Lung microvascular endothelial cell (primary cell): ENCODE results near the gene CD47. TPM values are rescaled to one million over a fixed set of nuclear protein-coding genes. Genes with fewer than 3 reads are reported as not detected.

Source experiments
- DNase-seq, 2 donors: peaks; one replicate each; pipeline versions ENCODE4 v3.0.0 to v3.0.0-alpha.2; 2010; ENCODE audit warnings: low read depth in 2 of 2
- total RNA-seq: library from RNA; depleted of rRNA; stranded (reverse); fragments of >200 nt; gene quantifications from 2 replicates; pipeline ENCODE4 v1.2.1, GENCODE V29; 2014

CD47 gene
- total RNA-seq, 1 donor from 2014 or later, result 53.6 TPM

DNA sequence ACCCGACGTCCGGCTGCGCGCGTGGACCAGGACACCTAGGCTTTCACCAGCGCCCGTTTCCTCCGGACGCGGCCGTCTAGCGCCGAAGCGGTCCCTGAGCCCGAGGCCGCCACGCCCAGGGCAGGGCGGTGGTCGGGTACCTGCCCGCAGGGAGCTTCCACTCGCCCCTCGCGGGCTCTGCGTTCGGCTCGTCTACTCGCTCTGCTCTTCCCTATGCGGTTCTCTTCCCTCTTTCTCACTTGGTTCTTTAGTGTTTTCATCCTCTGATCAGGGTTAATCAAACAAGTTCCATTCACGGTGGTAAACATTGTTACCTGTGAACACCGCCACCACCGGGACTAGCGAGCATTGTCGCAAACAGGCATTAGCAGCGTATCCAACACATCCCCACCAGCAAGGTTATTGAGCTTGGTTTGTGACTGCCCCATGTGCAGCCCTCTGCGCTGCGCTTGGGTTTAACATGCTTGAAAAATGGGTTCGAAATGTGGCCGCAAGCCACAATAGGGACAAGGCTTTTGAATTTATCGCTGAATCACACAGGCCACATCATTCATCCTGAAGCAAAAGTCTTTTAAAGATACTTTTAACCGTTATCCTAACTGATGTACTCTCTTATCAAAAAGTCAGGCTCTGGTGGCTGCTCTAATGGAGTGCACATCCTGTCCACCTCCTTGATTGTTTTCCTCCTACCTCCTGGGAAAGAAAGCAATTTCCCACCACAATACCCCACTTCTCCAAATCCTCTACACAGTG lies 843 bp upstream of the CD47 start:
- DNase-seq, result no peak

DNA sequence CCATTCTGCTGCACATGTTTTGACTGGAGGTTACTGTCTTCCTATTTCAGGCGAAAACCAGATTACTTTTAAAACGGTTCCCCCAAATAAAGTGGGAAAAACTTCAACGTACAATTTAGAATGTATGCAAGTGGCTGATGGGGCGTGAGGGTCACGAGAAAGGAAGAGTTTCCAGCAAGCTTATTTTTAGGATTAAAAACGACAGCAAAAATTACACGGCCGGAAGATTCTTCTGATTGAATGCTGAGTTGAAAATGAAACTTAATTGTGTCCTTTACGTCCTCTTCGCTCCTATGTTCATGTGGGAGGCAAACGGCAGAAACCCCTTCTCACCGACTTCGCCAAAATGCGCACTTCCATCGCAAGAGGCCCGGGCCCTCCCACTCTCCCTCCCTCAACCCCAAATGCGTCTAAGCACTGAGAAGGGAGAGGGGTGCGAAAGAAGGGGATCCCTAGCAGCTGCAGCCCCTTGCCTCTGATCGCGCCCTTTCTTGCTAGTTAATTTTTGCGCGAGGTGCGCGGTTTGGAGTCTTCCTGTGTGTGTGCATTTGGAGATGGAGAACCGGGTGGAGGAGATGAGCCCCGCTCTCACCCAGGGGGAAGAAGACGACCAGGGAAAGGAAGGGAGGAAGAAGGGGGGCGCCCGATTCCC lies 656 bp downstream of the CD47 start:
- DNase-seq, result peak; percentile 48 to 57

DNA sequence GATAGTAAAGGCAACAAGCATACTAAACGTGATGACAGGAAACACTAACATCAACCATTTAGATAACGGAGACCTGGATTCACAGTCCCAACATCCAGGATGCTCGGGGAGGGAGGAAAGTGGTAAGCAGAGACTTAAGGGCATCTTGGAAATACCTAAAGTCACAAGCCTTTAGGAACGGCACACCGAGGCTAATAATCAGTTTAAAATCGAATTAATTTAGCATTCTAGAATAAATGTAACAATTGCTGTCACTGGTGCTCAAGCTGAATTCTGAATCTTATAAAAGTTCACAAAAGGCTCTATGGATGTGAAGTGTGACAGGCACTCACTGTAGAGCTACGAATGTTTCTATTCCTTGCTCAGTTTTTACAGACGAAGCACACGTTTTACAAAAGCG lies 1.3 kb downstream of the CD47 start:
- peak in 1 of 2 donors; percentile 23 for DNase-seq

DNA sequence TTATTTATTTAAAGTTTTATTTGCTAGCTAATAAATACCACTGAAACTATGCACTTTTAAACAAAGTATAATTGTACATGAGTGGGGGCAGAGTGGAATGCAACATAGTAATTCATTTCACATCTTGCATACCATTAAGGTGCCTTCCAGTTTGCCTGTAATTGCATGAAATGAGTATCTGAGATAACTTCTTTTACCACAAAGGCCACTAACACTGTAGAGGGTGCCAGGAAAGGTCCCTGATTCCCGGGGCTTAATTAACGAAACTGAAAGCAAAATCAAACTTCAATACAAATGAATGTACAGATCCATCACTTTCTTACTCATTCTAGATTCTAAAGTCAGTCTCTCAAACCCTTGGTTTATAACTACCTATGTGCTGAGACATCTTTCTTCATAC lies 2.1 kb downstream of the CD47 start:
- DNase-seq, result peak; percentile 56 to 59

DNA sequence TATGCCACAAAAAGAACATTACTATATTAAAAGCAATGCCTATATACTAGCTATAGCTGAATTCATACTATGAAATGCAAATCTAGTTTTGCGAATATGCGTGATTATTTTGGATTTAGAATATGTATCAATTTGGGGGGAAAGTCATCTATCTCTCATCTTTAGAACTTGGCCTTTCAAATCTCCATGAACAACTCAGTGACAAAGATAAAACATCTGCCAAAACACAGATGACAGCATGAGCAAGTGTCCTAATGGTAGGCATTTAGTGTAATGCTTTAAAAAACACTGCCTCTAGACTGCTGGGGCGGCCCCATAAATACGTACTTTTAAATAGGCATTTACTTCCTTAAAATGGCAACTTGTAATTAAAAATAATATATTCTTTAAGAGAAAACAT lies 2.7 kb downstream of the CD47 start:
- peak in 1 of 2 donors; percentile 22 for DNase-seq

DNA sequence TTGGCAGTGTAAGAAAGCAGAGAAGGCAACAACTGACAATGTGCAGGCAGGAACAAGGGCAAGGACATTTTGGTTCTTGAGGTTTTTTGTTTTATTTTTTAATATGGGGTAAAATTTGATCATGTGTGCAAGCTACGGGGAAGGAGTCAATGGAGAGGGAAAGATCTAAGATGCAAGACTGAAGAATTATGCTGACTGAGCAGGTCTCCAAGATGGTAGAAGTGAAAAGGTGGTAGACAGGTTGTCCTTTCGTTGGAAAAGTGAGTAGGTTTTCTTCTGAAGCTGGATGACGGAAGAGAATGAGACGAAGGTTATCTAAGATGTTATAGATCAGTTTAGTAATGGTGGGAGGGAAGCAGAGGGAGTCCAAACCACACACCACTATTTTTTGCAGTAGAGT lies 4.2 kb downstream of the CD47 start:
- DNase-seq, result no peak

DNA sequence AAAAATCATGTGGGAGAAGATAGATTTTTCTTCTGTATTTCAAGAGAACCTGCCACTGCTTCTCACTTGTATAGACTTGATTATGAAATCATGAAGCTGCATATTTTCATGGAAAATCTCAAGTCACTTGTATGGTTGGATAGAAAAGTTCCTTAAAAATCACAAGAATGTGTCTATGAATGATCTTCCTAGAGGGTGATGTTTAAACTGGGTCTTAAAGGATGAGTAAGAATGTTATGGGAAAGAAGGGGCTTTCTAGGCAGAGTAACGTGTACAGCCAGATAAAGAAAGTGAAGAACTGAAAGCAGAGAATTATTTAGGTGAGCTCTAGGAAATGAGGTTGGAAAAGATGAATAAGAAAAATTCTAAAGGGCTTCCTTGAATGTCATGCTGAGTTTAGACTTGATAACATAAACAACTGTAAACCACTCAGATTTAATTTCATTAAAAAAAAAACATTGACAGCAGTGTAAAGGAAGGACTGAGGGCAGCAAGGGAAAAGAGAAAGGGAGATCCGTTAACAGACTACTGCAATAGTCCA lies 5.0 kb downstream of the CD47 start:
- no peak for DNase-seq

DNA sequence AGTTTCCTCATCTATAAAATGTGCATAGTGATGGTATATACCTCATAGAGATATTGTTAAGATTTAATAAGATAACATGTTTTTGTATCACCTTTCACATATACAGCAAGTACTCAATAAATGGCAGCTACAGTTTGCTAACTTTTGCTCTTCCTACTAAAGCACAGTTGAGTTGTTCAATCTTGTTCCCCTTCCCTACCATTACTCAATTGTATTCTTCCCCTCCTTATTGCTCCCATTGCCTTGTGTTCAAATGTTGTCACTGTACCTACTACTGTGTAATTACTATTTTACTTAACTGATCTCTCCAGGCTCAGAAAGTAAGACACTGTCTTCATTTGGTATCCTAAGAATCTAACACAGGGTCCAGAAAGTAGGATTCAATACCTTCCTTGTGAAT lies 5.5 kb downstream of the CD47 start:
- no peak for DNase-seq

DNA sequence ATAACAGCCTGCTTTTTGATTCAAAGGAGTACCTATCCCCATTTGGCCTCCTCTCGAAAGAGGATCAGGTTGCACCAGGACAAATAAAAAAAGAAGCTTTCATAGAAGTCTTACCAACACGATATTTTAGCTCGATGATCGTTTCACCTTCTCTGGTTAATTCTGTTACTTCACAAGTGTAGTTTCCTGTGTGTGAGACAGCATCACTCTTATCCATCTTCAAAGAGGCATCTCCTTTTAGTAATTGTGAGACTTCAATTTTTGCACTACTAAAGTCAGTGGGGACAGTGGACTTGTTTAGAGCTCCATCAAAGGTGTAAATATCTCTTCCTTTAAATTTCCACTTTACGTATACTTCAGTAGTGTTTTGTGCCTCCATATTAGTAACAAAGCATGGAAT lies 11.0 kb downstream of the CD47 start:
- DNase-seq, result no peak

DNA sequence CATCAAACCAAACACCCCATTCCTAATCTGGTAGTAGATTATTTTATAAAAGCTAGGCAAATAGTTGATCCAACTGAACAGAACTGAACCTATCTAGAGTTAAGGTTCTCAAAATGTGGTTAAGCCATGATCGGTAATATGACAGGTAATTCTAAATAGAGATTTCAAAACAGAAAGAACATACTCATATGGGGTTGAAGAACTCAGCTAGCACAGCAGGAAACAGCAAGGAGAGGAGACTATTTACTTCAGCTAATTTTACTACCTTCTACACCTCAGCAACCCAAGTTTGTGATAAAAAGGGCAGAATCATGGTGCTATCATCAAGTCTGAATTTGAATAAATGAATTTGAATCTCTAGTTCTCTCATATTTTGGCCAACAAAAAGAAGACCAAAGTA lies 11.8 kb downstream of the CD47 start:
- no peak for DNase-seq

DNA sequence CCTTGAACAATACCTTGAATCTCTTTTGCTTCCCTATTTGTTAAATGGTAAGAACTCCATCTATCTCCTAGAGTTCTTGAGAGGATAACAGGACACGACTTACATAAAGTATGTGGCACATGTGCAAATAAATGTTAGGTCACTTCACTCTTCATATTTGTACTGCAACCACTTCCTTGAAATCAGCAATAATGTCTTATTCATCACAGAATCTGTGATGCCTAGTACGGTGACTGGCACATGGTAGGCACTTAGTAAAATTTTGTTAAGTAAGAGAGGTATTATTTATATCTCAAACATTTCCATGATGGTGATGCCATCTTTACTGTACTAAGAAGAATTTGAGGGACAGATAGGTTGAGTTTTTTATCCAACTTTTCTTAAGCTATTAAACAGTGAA lies 14.3 kb downstream of the CD47 start:
- no peak for DNase-seq

DNA sequence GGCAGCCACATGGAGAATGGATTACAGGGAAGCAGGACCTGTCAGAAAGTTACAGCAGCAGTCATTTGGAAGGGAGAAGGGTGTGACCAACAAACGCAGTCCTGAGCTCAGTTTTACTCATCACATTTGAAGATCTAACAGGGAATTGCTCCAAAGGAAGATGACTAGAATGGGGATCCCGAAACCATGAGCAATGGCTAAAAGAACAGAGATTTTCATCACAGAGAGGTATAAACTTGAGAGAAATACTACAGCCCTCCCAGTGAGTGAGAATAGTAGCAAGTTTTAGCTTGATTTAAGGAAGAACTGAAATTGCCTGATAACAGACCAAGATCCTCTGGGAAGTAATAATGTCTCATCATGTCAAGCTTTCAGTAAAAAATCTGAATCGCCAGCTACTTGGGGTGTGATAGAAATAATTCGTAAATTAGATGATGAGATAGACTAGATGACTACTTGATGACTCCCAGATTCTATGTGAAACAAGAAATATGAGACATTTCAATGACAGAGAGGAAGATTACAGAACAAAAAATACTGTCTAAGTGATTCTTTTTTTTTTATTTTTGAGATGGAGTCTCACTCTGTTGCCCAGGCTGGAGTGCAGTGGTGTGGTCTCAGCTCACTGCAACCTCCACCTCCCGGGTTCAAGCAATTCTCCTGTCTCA lies 16.9 kb downstream of the CD47 start:
- no peak for DNase-seq

DNA sequence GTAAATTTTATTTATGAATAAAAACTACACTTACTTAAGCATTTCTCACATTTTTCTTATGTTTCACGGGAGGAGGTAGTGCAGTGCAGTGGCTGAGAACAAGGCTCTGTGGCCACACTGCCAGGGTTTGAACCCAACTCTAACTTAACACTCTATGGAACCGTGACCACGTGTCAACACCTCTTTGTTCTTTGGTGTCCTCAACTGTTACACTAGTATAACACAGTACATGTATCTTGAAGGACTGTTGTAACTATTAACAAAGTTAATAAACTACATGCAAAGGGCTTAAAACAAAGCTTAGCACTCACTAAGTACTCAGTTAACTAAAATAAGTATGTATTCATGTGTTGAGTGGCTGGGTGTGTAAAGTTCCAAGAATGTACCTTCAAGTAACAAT lies 19.5 kb downstream of the CD47 start:
- DNase-seq, result no peak

DNA sequence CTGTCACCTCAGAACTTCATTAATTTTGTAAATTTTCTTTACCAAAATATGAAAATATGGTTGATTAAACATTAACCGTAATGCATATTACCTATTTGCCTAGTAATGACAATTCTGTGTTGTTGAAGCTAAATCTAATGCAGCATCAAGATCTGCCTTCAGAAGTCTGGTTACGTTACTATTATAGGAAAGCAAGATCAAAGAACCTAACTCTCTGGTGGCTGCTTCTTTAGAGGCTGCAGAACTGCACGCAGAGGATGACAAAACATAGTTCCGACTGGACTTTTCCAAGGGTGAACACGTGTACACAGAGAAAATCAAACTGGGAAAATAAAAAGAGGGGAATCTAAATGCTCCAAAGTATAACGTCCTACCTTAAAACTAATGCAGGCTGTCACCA lies 20.5 kb downstream of the CD47 start:
- no peak for DNase-seq

DNA sequence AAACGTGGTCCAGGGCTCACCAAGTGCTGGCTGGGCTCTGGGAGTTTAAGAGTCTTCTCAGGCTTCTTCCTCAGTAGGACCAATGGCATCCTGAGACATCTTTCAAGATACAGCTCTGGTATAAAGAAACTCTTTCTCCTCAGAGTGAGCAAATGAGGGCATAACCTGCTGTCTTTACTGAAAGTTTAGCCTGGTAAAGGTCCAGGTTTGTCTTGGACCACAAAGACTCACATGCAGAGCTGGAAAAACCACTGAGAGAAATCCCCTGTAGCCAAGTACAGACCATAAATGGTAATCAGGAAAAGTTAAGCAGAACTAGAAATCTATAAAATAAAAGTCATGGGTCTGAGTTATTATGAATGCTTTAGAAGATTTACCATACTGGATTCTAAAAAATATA lies 23.1 kb downstream of the CD47 start:
- DNase-seq, result no peak

DNA sequence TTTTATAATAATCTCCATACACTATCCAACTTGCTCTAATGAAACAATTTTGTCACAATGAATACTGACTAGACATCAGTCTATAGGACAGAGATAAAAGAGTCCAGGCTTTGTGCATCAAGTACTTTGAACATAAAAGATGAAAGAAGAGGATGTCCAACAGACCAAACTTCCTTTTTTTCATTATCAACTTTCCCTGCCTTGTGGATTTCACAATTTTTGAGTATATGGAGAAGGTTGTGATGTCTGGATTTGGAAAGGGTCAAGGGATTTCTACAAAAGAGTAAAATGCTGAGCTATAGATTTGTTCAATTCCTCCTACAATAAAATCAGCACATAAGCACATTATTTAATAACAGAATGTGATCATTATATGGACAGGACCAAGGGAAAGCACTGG lies 25.7 kb downstream of the CD47 start:
- no peak for DNase-seq

DNA sequence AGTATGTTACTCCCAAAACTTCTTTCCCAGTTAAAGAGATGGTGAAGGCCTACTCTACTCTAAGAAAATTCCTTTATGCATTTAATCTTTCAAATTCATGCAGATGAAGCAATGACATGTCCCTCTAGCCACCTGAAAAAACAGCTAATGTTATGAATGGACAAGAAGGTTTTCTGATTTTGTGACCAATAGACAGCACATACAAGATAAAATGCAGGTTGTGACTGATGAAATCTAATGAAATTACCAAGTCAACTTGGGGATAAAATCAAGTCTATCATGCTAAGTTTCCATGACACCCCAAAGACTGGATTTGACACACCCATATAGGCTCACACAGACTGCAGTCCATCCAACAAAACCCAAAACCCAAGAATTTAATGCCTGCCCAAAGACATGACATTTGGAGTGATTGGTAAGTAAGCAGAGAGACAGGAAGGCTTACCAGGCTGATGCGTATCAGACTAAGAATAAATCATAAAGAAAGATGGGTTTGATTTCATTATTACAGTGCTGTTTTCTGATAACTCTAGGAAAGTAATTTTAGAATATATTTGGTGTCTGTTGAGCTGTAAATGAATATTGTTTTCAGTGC lies 26.4 kb downstream of the CD47 start:
- no peak for DNase-seq

DNA sequence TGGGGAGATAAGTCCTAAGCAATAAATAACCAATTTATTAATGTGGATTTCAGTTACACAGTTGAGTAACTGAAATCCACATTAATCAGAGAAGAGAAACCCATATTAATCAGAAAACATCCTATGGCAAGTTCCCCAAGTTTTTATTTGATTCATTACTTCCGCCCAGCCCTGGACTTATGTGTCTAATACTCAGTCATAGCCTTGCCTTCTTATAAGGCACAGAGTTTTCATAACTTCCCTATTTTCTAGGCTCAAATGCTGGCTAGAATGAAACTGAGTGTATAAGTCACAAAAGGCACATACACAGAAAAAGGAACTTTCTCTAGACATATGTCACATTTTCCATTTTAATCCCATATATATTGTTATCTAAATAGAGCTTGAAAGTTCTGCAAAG lies 28.8 kb downstream of the CD47 start:
- DNase-seq, result no peak

DNA sequence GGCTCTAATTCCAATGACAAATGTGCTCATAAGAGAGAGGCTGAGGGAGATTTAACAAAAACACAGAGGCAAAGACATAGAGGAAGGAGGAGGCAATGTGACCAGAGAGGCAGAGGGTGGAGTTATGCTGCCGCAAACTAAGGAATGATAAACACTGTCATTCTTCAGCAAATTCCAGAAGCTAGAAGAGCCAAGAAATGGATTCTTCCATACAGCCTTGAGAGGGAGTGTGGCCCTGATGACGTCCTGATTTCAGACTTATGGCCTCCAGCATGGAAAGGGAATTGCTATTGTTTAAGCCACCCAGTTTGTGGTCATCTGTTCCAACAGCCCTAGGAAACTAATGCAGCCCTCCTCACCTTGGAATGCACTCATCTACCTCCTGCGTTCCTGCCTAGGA lies 30.5 kb downstream of the CD47 start:
- no peak for DNase-seq

DNA sequence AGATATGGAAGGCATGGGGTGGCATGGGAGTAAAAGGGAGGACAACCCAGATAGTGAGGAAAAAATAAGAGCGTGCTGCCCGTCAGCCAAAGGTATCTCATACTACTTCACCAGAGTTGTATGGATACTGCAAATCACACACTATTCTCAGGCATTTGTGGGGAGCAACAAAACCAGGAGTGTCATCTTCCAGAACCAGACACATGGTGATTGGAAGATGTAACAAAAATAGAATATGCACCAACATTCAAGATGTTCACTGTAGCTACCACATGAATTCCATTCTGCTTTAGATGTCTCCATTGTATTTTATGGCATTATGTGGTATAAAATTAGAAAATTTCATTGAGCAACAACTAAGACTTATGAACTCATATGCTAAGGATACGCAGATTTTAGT lies 34.9 kb downstream of the CD47 start:
- no peak for DNase-seq

DNA sequence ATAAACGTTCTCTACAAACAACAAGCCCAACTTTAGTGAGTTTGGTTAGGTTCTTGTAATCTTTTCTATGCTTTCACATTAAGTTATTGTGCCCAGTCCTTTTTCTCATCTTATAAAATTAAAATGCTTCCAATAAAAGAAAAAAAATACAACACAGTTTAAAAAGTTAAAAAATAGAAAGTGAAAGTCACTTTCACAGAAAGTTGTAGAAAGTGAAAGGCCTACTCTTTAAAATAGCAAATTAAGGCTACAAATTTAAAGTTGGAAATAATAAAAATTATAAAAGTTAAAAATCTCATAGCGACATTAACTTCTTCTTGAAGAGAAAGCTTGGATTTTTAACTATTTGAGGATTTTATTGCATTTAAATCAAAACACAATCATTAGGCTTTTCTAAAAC lies 35.9 kb downstream of the CD47 start:
- DNase-seq, result no peak

DNA sequence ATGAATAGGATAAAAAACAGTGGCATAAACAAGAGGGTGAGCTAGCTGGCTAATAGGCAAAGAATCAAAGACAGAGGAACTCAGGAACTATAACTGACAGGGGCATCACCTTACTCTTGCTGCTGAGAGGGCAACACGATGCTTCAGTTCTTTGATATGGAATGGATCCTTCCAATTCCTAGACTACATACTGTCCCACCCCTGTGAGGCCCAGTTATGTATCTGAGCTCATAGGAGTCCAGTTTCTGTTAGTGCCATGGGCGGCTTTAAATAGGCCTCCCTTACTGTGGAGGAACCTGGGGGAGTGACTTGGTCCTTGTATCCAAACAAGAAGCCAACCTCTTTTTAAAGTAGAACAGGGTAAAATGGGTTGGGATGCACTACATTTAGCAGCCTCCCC lies 37.3 kb downstream of the CD47 start:
- no peak for DNase-seq
